ENCODE measurements around the gene SPACA5B. TPM values are rescaled to one million over a fixed set of nuclear protein-coding genes. Genes with fewer than 3 reads are reported as not detected.

The SPACA5B gene
- total and polyA plus RNA-seq, 2 donors (not counting 3 experiments of a cell fraction or from before 2014, with no cell fraction given) = not detected

- dilution Hi-C loops (cut with MboI; ENCODE audit: extremely low pct_ligation_motif_present, low sequenced_read_pairs) (no loop called here), intact Hi-C loops (cut with micrococcal nuclease) (no loop called here)
- H3K4me2 ChIP-seq (ENCODE audit: insufficient read depth, low read length) = no peak overlapping the region
- H3K36me3 ChIP-seq (ENCODE audit: control insufficient read depth in 2 of 2, extremely low read depth in 1 of 2, insufficient read depth in 2 of 2, low read length in 2 of 2) = no peaks in the 10 kb centered on the region
- ChIA-PET CTCF (no interaction called here), POLR2A (no interaction called here)
- no peaks in the 10 kb centered on the region for H3K9me3 ChIP-seq (replicated peaks; ENCODE audit: control insufficient read depth, insufficient read depth, low read length)
- no peak overlapping the region for H3K27ac ChIP-seq (ENCODE audit: insufficient read depth, low read depth, low read length)
- no TSS peak for BruUV-seq (replicated peaks)
- no peak overlapping the region for H3K9ac ChIP-seq (replicated peaks; ENCODE audit: extremely low read depth, insufficient read depth, low read length)
- H3K4me3 ChIP-seq (replicated peaks in 1 of 3; ENCODE audit: insufficient read depth in 1 of 3, low read depth in 1 of 3, low read length in 3 of 3) = no peak overlapping the region
- no peak for DNase-seq (ENCODE audit: low read depth, low spot score)
- no peak overlapping the region for H2AFZ ChIP-seq (ENCODE audit: low read depth, low read length)
- TF ChIP-seq, protein P1, sequence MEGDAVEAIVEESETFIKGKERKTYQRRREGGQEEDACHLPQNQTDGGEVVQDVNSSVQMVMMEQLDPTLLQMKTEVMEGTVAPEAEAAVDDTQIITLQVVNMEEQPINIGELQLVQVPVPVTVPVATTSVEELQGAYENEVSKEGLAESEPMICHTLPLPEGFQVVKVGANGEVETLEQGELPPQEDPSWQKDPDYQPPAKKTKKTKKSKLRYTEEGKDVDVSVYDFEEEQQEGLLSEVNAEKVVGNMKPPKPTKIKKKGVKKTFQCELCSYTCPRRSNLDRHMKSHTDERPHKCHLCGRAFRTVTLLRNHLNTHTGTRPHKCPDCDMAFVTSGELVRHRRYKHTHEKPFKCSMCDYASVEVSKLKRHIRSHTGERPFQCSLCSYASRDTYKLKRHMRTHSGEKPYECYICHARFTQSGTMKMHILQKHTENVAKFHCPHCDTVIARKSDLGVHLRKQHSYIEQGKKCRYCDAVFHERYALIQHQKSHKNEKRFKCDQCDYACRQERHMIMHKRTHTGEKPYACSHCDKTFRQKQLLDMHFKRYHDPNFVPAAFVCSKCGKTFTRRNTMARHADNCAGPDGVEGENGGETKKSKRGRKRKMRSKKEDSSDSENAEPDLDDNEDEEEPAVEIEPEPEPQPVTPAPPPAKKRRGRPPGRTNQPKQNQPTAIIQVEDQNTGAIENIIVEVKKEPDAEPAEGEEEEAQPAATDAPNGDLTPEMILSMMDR (IDR thresholded peaks at IDR 0.05; ENCODE audit: extremely low read depth in 1 of 2, insufficient read depth in 1 of 2, low read depth in 1 of 2, low read length in 2 of 2) = no peak
- no peak for TF ChIP-seq FOS (IDR thresholded peaks at IDR 0.05; ENCODE audit: borderline replicate concordance, insufficient read depth, low read length)
- no peak for TF ChIP-seq JUN (IDR thresholded peaks at IDR 0.05; ENCODE audit: borderline replicate concordance, insufficient read depth, insufficient read length, low read depth)
- no peak for TF ChIP-seq POLR2A (IDR thresholded peaks at IDR 0.05; ENCODE audit: low read depth, low read length)
- TF ChIP-seq POLR2AphosphoS5 (IDR thresholded peaks at IDR 0.05; ENCODE audit: insufficient read depth, low read depth, low read length) = no peak
- no peak for TF ChIP-seq EZH2 (IDR thresholded peaks at IDR 0.05; ENCODE audit: borderline replicate concordance, low read depth, low read length, severe bottlenecking)
- TF ChIP-seq MAX (IDR thresholded peaks at IDR 0.05; ENCODE audit: insufficient read depth, insufficient read length) = no peak
- TF ChIP-seq GATA2 (IDR thresholded peaks at IDR 0.05; ENCODE audit: insufficient read depth, insufficient read length, low read depth, low read length) = no peak
- TF ChIP-seq MYC (IDR thresholded peaks at IDR 0.05; ENCODE audit: low read depth, low read length) = no peak
- no peak for FAIRE-seq
- no peaks in the 10 kb centered on the region for H3K4me1 ChIP-seq (ENCODE audit: control insufficient read depth, extremely low read depth, insufficient read depth, low read length)
- H3K27me3 ChIP-seq (ENCODE audit: control insufficient read depth in 2 of 2, insufficient read depth in 2 of 2, low read length in 2 of 2) = no peaks in the 10 kb centered on the region
- no peaks in the 10 kb centered on the region for H3K79me2 ChIP-seq (ENCODE audit: control insufficient read depth, insufficient read depth, low read length)
- no peaks in the 10 kb centered on the region for H4K20me1 ChIP-seq (replicated peaks; ENCODE audit: control insufficient read depth, extremely low read depth, insufficient read depth, low read length)
- no peaks in the 10 kb centered on the region for H3K9me1 ChIP-seq (replicated peaks; ENCODE audit: control insufficient read depth, extremely low read depth, insufficient read depth, low read length)
Measured at GRCh38 chrX:48179691-48180090, 49.3 kb downstream of the SPACA5B start.

Data from endothelial cell of umbilical vein (primary cell).